Measurements from ENCODE around the gene ACOT8.

DNA sequence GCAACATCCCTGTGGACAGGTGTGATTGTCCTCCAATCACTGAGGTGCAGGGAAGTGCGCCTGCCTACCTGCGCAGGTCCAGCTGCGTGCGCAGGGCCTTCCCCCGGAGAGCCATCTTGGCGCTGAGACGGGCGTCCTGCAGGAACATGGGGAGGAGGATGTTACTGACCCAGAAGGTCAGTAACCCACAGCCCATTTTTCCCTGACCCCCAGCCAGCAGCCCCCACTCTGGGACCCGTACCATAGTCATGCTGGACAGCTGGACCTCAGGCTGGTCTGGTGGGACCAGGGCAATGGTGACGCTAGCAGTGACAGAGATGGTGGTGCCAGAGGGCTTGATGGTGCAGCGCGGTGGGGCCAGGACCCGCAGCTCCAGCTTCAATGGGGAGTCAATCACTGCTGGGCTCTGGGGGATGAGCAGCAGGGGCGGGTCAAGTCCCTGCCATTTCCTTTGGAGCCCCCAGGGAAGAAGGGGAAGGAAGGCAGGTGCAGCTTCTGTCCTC, 45.1 kb upstream of the ACOT8 start:
- TF ChIP-seq, protein P1, sequence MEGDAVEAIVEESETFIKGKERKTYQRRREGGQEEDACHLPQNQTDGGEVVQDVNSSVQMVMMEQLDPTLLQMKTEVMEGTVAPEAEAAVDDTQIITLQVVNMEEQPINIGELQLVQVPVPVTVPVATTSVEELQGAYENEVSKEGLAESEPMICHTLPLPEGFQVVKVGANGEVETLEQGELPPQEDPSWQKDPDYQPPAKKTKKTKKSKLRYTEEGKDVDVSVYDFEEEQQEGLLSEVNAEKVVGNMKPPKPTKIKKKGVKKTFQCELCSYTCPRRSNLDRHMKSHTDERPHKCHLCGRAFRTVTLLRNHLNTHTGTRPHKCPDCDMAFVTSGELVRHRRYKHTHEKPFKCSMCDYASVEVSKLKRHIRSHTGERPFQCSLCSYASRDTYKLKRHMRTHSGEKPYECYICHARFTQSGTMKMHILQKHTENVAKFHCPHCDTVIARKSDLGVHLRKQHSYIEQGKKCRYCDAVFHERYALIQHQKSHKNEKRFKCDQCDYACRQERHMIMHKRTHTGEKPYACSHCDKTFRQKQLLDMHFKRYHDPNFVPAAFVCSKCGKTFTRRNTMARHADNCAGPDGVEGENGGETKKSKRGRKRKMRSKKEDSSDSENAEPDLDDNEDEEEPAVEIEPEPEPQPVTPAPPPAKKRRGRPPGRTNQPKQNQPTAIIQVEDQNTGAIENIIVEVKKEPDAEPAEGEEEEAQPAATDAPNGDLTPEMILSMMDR (IDR thresholded peaks at IDR 0.05): no peak
- TF ChIP-seq POLR2A (IDR thresholded peaks at IDR 0.05): peak in 1 of 2 donors; percentile 11
